BLaER1 (cell line): ENCODE data around the gene IQGAP1.

Experiments used
- H3K27ac ChIP-seq: shearing (Covaris generic); formaldehyde crosslinking; 2 replicates; pipeline ENCODE4 v1.8.1; 2022
- H3K27me3 ChIP-seq: shearing (Covaris generic); formaldehyde crosslinking; 2 replicates; pipeline ENCODE4 v1.8.1; 2022
- H3K36me3 ChIP-seq: shearing (Covaris generic); formaldehyde crosslinking; 2 replicates; pipeline ENCODE4 v1.8.1; 2022
- H3K4me1 ChIP-seq: shearing (Covaris generic); formaldehyde crosslinking; 2 replicates; pipeline ENCODE4 v1.8.1; 2022
- H3K4me2 ChIP-seq: shearing (Covaris generic); formaldehyde crosslinking; 2 replicates; pipeline ENCODE4 v1.8.1; 2022
- H3K4me3 ChIP-seq: shearing (Covaris generic); formaldehyde crosslinking; 2 replicates; pipeline ENCODE4 v1.8.1; 2022
- H3K9ac ChIP-seq: shearing (Covaris generic); formaldehyde crosslinking; 2 replicates; pipeline ENCODE4 v1.8.1; 2022
- H3K9me3 ChIP-seq: shearing (Covaris generic); formaldehyde crosslinking; 2 replicates; pipeline ENCODE4 v1.8.1; 2022
- H4K20me1 ChIP-seq: shearing (Covaris generic); formaldehyde crosslinking; 2 replicates; pipeline ENCODE4 v1.8.1; 2022
- Cebpa-rat ChIP-seq: shearing (Covaris generic); IDR thresholded peaks from 2 replicates; pipeline ENCODE4 v1.8.1; 2022

The IQGAP1 gene

GRCh38 chr15:90478846-90479481 is 90.9 kb downstream of the IQGAP1 start:
- Histone ChIP-seq H3K4me2 (peak overlapping the region; percentile 46), H3K9ac (no peak overlapping the region), H3K36me3 (peaks cover 89% of the 10 kb centered on the region), H3K27me3 (no peaks in the 10 kb centered on the region), H4K20me1 (peaks cover 37% of the 10 kb centered on the region), H3K27ac (no peak overlapping the region), H3K9me3 (no peaks in the 10 kb centered on the region), H3K4me3 (no peak overlapping the region), H3K4me1 (peaks cover 42% of the 10 kb centered on the region)
- no peak for TF ChIP-seq Cebpa-rat

GRCh38 chr15:90479656-90480055 is 91.6 kb downstream of the IQGAP1 start:
- Histone ChIP-seq H3K27me3 (no peaks in the 10 kb centered on the region), H3K4me3 (no peak overlapping the region), H3K9me3 (no peaks in the 10 kb centered on the region), H3K4me1 (peaks cover 42% of the 10 kb centered on the region), H3K27ac (no peak overlapping the region), H3K4me2 (peak overlapping the region; percentile 46), H3K9ac (no peak overlapping the region), H4K20me1 (peaks cover 37% of the 10 kb centered on the region), H3K36me3 (peaks cover 89% of the 10 kb centered on the region)
- TF ChIP-seq Cebpa-rat = no peak

- peaks cover 89% of the 10 kb centered on the region for H3K36me3 ChIP-seq
- peak overlapping the region; percentile 44 for H3K4me2 ChIP-seq
- no peaks in the 10 kb centered on the region for H3K27me3 ChIP-seq
- peaks cover 42% of the 10 kb centered on the region for H3K4me1 ChIP-seq
- no peak for TF ChIP-seq Cebpa-rat
- H3K4me3 ChIP-seq = no peak overlapping the region
- H3K9me3 ChIP-seq = no peaks in the 10 kb centered on the region
- peaks cover 37% of the 10 kb centered on the region for H4K20me1 ChIP-seq
- no peak overlapping the region for H3K27ac ChIP-seq
- no peak overlapping the region for H3K9ac ChIP-seq
Measured at GRCh38 chr15:90481023-90481422, 93.0 kb downstream of the IQGAP1 start.

DNA sequence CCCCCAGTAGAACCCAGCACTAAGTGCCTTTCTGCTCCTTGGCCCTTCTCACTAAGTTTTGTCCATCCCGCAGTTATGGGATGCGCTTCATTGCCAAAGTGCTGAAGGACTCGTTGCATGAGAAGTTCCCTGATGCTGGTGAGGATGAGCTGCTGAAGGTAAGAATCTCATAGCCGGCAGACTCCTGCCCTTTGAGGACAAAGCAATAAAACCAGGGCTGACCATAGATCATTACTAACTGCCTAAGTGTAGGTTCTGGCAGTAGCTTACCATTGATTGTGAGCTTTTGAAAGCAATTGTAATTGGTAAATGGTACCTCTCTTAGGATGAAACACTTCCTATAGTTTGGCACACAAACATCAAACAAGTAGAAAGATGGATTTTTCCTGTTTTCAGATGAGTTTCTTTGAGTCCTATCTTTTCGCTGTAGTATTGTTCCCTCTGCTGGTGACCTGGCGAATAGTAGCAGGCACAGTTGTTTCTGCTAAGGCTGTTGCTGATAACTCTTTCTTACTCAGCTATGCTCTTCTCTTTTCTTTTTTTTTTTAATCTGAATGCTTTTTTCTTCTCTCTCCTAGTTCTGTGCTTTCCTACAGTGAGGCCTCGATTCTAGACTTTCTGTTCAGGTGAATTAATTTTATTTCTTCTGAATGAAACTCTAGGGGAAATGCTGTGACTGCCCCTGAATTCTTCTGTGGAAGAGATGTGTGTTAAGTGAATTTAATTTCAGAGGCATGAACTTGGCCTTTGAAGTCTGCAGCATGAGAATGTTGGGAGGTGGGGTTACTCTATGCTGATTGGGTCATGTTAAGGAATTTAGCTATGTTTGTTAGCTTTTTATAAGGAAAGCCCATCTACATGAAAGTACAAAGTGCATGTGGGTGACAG is 94.3 kb downstream of the IQGAP1 start:
- H3K9me3 ChIP-seq = no peaks in the 10 kb centered on the region
- H3K36me3 ChIP-seq = peaks cover 89% of the 10 kb centered on the region
- H3K4me3 ChIP-seq = no peak overlapping the region
- no peak overlapping the region for H3K9ac ChIP-seq
- peaks cover 42% of the 10 kb centered on the region for H3K4me1 ChIP-seq
- no peak overlapping the region for H3K27ac ChIP-seq
- peaks cover 37% of the 10 kb centered on the region for H4K20me1 ChIP-seq
- H3K4me2 ChIP-seq = no peak overlapping the region
- no peak for TF ChIP-seq Cebpa-rat
- H3K27me3 ChIP-seq = no peaks in the 10 kb centered on the region

- Histone ChIP-seq H3K27me3 (no peaks in the 10 kb centered on the region), H3K4me2 (no peak overlapping the region), H3K4me3 (no peak overlapping the region), H3K9ac (no peak overlapping the region), H3K36me3 (peaks cover 89% of the 10 kb centered on the region), H3K27ac (no peak overlapping the region), H3K4me1 (peaks cover 40% of the 10 kb centered on the region), H4K20me1 (peaks cover 37% of the 10 kb centered on the region), H3K9me3 (no peaks in the 10 kb centered on the region)
- no peak for TF ChIP-seq Cebpa-rat
Measured at GRCh38 chr15:90483012-90483307, 94.9 kb downstream of the IQGAP1 start.

- Histone ChIP-seq H4K20me1 (peaks cover 35% of the 10 kb centered on the region), H3K9ac (no peak overlapping the region), H3K4me1 (peaks cover 34% of the 10 kb centered on the region), H3K4me2 (no peak overlapping the region), H3K9me3 (no peaks in the 10 kb centered on the region), H3K27ac (no peak overlapping the region), H3K27me3 (no peaks in the 10 kb centered on the region), H3K4me3 (no peak overlapping the region), H3K36me3 (peaks cover 89% of the 10 kb centered on the region)
- TF ChIP-seq Cebpa-rat = no peak
Measured at GRCh38 chr15:90483637-90484036, 95.6 kb downstream of the IQGAP1 start.

DNA sequence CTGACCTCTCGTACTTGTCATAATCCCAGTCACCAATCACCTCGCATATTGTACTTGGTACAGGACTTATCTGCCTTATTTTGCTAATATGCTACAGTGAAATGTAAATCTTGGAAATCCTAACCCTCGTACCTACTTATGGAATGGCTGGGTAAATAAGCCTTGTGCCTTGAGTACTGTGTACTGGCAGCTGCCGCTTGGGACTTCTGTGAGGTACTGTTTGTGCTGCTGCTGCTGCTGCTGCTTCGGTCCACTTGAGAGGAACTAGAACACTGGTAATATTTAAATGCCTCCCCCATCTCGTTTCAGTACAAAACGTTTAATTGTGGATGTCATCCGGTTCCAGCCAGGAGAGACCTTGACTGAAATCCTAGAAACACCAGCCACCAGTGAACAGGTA is 99.1 kb downstream of the IQGAP1 start:
- no peak overlapping the region for H3K27ac ChIP-seq
- H3K27me3 ChIP-seq = no peaks in the 10 kb centered on the region
- TF ChIP-seq Cebpa-rat = no peak
- H3K4me1 ChIP-seq = no peaks in the 10 kb centered on the region
- no peak overlapping the region for H3K4me2 ChIP-seq
- peaks cover 98% of the 10 kb centered on the region for H3K36me3 ChIP-seq
- H4K20me1 ChIP-seq = no peaks in the 10 kb centered on the region; the same call in 1 of the 2 replicates
- no peak overlapping the region for H3K9ac ChIP-seq
- H3K4me3 ChIP-seq = no peak overlapping the region
- no peaks in the 10 kb centered on the region for H3K9me3 ChIP-seq

GRCh38 chr15:90489514-90489913 is 101.5 kb downstream of the IQGAP1 start:
- no peaks in the 10 kb centered on the region for H3K4me1 ChIP-seq
- no peak overlapping the region for H3K27ac ChIP-seq
- no peaks in the 10 kb centered on the region for H4K20me1 ChIP-seq
- no peak for TF ChIP-seq Cebpa-rat
- no peak overlapping the region for H3K4me3 ChIP-seq
- H3K4me2 ChIP-seq = no peak overlapping the region
- H3K36me3 ChIP-seq = peaks cover 99% of the 10 kb centered on the region
- H3K9me3 ChIP-seq = no peaks in the 10 kb centered on the region
- H3K27me3 ChIP-seq = no peaks in the 10 kb centered on the region
- no peak overlapping the region for H3K9ac ChIP-seq

DNA sequence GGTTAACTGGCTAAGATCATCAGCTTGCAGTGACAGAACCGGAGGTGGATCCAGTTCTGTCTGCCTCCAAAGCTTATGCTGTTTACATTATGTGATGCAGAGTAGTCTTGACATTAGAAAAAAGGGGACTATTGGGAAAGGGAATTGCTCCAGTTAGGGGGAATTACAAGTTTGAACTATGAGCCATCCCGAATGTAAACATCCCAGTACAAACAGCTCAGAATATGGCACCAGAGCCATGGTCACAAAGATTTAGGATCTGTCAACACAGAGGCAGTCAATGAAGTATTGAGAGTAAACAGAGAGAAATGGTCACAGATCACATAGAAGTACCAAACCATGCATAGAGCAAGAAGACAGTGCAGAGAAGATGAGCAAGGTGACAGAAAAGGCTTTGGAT is 101.9 kb downstream of the IQGAP1 start:
- no peak overlapping the region for H3K27ac ChIP-seq

DNA sequence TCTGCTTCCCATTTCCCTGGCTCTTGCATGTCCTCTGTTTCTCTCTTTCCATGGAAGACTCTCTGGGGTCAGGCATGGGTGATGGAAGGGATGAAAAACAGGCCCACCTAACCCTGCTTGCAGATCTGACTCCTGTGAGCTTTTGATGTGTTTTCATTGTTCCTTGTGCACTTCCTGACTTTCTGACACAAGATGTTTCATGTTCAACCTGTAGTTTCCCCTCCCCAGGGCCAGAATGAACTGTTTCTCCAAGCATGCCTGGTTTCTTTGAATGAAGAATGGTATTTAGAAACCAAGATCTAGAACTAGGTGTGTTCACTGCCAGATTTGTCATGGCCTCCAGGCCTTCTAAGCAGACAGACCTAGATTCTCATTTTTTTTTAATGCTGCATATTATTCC is 105.6 kb downstream of the IQGAP1 start:
- Histone ChIP-seq H3K4me1 (no peaks in the 10 kb centered on the region), H4K20me1 (no peaks in the 10 kb centered on the region), H3K4me2 (no peak overlapping the region), H3K27me3 (no peaks in the 10 kb centered on the region), H3K9ac (no peak overlapping the region), H3K27ac (no peak overlapping the region), H3K9me3 (no peaks in the 10 kb centered on the region), H3K4me3 (no peak overlapping the region), H3K36me3 (peaks cover 100% of the 10 kb centered on the region)
- TF ChIP-seq Cebpa-rat = no peak

More for the DNA sequence above, 101.9 kb downstream of the IQGAP1 start:
- no peaks in the 10 kb centered on the region for H4K20me1 ChIP-seq
- H3K4me2 ChIP-seq = no peak overlapping the region
- no peak for TF ChIP-seq Cebpa-rat
- no peaks in the 10 kb centered on the region for H3K4me1 ChIP-seq
- H3K4me3 ChIP-seq = no peak overlapping the region
- H3K9me3 ChIP-seq = no peaks in the 10 kb centered on the region
- no peak overlapping the region for H3K9ac ChIP-seq
- no peaks in the 10 kb centered on the region for H3K27me3 ChIP-seq
- H3K36me3 ChIP-seq = peaks cover 99% of the 10 kb centered on the region
